Measurements from ENCODE around the gene WNT7B.

Gene WNT7B

DNA sequence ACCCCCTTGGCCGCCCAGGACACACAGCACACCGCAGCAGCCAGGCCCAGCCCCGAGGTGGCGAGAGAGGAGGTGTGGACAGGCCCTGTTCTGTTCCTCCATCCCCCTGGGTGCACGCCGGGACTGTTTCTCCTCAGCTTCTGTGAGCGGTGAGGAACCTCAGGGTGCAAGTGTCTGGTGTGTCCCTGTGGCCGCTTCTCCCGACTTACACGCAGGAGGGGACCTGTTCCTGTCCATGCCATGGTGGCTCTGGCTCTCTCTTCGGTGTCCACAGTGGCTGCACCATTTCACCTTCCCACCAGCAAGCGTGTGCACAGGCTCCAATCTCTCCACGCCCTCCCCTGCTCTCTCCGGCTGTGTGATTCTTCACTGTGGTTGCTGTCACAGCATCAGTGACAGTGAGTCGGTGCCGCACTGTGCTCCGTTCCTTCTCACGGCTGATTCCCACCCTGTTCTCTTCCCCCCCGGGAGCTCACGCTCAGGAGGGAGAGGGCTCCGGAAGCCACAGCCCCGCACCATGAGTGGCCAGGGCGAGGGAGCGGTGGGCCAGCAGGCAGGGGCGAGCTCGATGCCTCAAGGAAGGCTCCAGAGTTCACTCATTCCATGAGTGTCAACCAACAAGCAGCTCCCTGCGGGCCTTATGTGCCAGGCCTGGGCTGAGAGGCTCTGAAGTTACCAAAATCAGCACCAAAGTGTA, 18.6 kb upstream of the WNT7B start:
- DNase-seq (ENCODE audit: low read depth): no peak

DNA sequence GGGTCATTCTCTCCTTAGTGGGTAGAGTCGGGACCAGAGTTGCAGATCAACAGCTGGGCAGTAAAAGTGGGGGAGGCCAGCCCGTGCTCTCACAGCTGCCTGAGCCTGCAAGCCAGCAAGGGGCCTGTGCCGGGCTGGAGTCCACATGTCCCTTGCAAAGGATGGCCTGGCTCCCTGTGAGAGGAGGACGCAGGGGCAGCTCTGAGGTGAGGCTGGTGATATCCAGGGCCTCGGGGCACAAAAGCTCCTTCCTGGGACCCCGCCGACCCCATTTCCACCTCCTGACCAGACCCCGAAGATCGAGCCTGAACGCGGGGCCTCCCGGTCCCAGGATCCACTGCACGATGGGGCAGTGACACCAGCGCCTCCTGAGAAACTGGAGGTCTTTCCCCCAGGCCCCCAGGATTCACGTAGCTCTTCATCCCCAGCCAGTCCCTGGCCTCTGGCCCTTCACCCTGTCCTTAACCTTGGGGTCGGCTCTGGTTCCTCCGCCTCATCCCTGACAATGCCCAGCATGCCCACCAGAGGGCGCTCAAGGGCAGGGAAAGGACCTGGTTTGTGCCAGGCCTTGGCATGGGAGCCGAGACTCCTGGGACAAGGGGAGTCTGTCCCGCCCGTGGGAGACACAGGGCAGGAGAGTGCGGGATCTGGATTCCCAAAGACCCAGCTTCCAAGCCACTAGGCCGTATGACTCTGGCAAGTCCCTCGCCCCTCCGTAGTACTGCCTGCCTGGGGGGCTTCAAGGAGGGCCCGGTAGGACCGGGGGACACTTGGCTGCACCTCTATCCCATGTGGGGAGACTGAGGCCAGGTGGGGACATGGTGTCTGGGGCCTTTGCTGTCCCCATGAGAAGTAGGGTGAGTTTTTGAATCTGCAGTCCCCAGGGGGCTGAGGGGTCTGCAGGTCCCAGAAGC, 17.8 kb upstream of the WNT7B start:
- DNase-seq (ENCODE audit: low read depth): peak; percentile 68

DNA sequence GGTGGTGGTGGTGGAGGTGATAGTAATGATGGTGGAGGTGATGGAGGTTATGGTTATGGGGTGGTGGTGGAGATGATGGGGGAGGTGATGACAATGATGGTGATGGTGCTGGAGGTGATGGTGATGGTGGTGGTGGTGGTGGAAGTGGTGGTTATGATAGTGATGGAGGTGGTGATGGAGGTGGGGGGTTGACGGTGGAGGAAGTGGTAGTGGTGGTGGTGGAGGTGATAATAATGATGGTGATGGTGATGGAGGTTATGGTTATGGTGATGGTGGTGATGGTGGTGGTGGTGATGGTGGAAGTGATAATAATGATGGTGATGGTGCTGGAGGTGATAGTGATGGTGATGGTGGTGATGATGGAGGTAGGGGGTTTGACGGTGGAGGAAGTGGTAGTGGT, 16.9 kb upstream of the WNT7B start:
- DNase-seq (ENCODE audit: low read depth): no peak

DNA sequence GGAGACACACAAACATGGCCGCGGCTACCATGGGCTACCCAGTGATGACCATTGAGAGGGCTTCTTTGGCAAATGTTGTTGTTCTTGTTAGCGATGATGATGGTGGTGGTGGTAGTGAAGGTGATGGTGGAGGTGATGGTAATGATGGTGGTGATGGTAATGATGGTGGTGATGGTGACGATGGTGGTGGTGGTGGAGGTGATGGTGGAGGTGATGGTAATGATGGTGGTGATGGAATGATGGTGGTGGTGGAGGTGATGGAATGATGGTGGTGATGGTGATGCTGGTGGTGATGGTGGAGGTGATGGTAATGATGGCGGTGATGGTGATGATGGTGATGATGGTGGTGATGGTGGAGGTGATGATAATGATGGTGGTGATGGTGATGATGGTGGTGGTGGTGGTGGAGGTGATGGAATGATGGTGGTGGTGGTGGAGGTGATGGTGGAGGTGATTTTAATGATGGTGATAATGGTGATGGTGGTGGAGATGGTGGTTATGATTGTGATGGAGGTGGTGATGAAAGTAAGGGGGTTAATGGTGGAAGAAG, 16.3 kb upstream of the WNT7B start:
- DNase-seq (ENCODE audit: low read depth): no peak

DNA sequence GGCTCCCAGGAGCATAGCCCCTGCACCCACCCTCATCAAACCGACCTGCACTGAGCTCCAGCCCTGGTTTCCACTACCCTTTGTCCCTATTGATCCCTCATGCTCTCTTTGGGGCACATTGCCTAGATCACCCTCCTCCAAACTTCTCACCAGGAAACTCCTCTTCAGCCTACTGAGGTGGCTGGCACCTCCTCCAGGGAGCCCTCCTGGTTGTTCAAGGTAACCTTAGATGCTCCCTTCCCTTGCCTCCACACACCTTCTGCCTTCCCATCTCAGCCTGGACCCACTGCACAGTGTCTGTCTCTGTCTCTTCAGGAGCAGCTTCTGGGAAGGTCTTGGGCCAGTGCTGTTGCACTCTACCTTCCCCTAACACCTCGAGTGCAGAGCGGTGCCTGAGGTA, 15.8 kb upstream of the WNT7B start:
- no peak for DNase-seq (ENCODE audit: low read depth)

DNA sequence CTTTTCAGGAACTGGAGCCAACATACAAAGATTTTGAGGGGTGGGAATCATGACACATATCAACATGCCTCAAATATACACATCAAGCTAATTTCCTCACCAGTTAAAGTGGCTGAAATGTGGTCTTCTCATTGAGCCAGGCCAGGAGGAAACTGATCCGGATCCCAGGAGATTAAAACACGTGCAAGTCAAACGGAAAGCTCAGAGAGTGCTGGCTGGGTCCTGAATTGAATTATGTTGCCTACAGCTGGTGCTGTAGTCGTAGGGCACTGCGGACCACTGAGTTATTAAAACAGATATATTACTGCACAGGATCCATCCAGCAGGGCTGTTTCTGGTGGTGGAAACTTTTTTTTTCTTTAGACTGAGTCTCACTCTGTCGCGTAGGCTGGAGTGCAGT, 14.1 kb upstream of the WNT7B start:
- no peak for DNase-seq (ENCODE audit: low read depth)

DNA sequence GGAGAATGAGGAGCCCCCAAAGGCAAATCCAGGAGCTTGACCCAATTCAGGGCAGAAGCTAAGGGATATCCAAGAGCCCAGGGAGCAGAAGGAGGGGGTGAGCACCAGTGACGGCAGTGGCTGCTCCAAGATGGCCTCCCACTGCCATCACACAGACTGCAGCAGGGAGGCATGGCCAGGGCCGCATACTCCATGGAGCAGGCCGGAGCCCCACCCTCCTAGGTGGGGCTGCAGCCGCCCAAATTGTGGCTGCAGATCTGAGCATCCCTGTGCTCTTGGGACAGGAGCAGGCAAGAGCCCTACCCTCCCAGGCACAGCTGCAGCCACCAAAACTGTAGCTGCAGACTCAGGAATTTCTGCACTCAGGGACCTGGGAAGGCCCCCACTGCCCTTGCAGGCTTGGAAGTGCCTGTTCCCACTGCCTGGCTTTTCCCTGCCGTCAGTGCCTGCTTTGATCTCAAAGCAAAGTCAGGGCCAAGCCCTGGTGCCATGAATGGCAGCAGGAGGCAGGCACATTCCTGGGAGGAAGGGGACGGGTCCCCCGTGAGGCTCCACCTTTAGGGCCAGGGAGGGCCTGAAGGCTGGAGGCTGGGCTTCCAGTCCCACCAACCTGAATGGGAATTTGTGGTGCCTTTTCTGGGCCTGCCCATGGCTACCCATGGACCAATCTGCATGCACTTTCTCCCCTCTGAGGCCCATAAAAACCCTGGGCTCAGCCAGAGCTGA, 10.3 kb upstream of the WNT7B start:
- DNase-seq (ENCODE audit: low read depth): no peak

DNA sequence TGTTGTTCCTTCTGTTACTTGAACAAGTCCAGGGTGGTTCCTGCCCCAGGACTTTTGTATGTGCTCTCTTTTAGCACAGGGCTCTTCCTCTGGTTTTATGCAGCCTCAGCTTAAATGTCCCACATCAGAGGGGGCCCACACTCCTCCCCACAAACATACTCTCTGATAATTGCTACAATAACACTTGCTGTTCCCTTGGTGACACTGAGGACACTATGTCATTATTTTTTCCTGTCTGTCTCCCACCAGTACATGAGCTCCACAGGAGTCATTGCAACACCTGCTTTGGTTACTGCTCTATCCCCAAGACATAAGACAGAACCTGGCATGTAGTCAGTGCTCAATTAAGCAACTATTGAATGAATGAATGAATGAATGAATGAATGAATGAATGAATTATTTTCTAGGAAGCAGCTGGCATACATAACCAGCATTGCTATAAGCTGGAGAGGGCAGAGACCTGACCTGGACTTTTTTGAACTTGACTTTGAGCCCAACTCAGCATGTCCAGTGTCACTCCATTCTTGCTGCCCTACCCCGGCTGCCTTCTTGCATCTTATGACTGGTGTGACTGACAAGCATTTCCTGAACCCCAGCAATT, 7.5 kb upstream of the WNT7B start:
- DNase-seq (ENCODE audit: low read depth): no peak

DNA sequence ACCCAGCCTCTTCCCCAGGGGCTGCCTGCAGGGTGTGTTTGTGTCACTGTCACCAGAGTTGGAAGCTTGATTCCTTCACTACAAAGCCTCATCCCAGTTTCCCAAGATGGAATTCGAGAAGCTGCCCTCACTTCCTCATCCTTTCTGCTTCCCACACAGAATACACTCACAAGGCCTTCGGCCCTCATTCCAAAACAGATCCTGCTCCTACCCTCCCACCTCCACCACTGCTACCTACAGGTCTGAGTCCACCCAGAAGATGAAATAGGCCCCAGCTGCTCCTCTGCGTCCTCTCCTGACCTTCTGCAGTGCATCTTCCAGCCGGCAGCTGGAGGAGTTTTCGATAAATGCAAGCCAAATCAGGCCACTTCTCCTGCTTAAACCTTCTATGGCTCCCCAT, 6.8 kb upstream of the WNT7B start:
- DNase-seq (ENCODE audit: low read depth): no peak

DNA sequence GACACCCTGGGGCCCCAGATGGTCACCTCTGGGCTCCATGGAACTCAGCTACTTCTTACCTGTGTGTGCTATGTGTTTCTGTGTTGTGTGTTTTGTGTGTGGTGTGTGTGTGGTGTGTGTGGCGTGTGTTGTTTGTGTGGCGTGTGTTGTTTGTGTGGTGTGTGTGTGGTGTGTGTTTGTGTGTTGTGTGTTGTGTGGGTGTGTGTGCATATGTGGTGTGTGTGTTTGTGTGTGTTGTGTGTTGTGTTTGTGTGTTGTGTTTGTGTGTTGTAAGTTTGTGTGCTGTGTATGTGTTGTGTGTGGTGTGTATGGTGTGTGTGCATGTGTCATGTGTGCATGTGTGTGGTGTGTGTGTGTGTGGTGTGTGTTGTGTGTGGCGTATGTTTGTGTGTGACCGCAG, 3.8 kb upstream of the WNT7B start:
- no peak for DNase-seq (ENCODE audit: low read depth)

DNA sequence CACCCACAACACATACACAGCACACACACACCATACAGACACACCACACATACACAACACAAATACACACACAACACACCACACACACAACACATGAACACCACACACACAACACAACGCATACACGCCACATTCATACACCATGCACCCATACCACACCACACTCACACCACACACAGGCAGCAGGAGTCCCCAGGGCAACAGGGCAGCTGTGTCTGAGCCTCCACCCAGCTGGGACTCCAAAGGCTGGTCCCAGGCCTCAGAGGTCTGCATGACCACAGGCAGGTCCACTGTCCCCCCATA, 3.3 kb upstream of the WNT7B start:
- no peak for DNase-seq (ENCODE audit: low read depth)

DNA sequence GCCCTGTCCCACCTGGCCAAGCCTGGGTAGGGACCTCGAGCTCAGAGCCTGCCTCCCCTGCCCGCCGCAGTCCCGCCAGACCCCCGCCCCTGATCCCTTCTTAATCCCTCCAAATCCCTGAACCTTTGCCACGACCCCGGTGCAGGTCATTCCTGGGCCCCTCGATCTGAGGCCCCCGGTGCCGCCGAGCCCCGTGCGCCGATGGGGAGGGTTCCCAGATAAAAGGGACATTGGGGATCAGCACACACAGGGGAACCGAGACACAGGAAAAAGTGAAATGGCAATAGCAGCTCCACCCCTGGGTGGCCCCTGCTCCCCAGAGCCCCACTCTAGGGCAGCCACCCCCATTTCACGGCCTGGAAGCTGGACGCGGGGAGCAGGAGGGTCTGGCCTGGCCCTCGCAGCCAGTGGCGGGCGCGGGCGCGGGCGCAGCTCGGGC, 1.3 kb upstream of the WNT7B start:
- no peak for DNase-seq (ENCODE audit: low read depth)

DNA sequence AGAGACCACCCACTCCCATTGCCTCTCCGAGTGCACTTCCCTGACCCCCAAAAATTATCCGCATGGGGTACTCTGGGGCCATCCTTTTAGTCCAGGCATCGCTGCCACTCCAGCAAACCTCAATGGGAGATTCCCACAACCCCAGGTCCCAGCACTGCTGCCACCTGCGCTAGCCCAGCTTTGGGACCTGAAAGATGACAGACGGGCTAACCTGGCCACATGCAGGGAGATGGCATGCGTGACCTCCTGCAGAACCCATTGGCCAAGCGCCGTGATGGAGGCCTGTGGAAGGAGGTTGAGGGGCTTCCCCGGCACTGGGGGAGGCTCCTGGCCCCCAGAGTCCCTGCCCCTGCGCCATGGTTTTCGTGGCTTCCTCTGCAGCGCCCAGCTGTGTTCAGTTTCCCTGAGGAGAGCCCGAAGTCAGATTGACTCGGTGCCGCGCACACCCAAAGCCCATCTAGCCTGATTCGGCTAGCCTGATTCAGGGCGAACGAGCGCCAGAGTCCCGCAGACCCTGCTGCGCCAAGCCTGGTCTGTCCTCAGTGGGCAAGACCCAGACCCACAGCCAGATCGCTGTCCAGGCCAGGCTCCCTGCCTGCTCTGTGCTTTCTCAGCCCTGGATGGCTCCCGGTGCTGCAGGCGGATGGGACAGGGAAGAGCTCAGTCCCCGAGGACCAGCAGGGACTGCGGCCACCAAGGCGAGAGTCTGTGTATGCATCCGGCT, 751 bp upstream of the WNT7B start:
- no peak for DNase-seq (ENCODE audit: low read depth)

DNA sequence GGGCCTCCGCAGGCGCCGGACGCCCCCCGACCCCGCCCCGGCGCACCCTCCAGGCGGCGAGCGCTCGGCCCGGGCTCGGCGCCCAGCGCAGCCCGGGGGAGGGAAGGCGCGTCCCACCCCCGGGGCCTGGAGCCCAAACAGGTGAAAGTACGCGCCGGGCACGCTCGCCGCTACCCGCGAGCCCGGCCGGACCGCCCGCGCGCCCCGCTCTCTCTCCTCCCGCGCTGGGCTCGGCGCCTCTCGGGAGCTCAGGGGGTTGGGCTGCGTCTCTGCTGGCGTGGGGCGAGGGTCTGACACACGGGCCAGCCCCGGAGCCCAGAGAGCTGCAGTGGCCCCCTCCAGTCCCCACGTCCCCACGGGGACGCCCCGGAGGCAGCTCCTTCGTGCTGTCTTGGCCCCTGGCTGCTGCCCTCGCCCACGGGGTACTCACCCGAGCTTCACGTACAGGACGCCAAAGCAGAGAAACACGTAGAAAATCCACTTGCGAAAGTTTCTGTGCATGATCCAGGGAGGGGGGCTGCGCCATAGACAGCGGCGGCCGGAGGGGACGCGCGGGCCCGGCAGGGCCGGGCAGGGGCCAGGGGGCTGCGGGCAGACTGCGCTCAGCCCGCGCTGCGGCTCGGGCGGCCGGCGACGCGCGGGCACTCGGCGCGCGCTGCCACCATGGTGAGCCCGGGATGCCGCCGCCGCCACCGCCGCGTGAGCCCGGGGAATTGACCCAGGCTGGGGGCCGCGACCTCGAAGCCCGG, 534 bp downstream of the WNT7B start:
- DNase-seq (ENCODE audit: low read depth): no peak

DNA sequence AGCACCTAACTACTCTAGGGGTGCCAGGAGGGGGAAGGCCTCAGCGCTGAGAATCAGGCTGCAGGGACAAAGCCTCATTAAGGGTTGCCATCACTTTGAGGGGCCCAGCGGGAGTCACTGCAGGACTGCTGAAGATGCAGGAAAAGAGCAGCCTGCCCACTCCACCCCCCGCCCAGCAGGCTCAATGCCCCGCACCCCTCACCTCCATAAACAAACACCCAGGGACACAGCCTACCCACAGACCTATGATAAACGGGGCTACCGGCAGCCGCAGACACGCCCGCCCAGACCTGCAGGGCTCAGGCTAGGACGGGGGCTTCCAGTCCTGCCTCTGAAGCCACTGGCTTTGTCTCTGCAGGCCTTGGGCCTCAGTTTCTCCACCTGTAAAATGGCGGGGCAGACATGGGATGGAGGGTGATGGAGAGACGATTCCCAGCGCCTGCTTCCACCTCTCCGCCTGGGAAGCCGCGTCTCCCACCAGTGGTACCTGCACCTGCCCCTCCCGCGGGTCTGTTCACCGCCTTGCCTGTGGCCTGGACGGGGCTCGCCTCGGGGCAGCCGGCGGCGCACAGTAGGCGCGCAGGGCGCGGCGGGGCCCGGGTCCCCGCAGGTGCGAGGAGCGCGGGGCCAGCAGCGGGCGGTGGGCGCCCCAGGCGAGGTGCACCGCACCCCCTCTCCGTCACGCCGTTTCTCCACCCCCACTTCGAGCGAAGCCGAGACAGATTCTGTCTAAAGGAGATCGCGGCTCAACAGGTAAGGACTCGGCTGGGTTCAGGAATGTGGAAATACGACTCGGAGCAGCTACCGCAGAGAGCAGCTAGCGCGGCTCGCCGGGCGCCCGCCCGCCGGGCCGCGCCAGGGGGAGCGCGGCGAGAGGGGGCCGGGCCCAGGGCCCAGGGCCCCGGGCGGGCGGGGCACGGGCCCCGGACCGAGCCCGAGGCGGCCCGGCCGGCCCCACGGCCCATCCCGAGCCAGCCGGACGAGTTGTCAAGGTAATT, 1.5 kb downstream of the WNT7B start:
- DNase-seq (ENCODE audit: low read depth): no peak

DNA sequence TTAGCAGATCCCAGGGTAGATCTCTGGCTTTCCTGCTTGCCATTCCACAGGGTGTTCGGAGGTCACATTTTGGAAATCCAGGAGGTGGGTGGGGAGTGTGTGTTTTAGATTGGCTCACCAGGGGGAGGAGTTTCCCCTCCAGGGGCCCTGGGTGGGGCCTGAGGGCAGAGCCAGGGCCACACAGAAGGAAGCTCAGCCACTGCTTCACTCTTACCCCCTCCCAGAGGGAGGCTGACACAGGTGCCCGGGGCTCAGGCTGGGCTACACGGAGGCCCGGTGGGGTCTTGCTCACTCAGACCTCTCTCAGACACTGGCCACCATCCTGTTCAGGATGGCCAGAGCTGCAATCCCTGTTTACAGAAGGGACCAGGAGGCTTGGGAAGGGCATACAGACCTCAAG, 2.5 kb downstream of the WNT7B start:
- DNase-seq (ENCODE audit: low read depth): no peak

DNA sequence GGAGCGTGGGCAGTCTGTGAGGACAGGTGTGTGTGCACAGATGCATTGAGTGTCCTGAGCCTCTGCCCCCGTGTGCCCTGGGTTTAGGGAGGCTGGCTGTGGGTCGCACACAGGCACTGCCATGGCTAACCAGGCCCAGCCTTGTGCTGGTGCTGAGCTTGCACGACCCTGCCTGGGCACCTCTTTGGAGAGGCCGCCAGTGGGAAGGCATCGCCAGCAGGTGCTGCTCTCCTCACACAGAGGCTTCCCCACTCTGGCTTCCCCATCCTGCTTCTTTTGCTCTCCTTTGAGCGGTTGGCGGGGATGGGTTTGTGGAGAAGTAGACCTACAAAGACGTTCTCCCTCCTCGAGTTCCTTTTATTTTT, 4.1 kb downstream of the WNT7B start:
- DNase-seq (ENCODE audit: low read depth): no peak

DNA sequence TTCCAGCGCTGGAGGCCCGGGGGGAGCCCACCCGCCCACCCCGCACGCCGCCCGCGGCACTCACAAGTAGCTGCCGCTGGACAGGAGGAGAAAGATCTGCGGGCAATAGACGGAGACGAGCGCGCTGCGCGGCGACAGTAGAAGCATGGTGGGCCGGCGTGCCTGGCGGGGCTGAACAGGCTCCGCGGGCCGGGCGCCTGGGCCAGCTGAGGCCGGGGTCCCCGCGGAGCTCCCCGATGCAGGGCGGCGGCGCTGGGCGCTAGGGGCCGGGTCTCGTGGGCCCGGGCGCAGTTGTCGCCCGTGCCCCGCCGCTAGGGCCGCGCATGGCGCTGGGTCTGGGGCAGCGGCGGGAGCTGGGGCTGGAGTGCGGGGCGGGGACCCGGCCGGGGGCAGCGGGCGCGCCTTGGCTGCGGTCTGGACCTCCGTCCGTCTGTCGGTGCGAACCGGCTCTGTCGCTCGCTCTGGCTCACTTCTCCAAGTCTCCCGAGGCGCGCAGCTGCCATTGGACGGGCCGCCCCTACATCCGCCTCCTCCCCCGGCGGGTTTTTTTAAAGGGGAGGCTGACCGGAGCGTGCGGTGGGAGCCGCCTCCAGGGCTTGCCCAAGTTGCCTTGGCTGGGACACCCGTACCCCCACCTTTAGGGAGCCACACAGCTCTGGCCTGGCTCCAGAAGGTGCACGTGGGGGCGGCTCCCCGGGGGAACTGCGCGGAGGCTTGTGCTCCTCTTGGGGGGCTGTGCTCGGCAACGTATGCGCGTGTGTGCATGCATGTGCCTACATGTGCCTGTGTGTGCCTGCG, 4.7 kb downstream of the WNT7B start:
- no peak for DNase-seq (ENCODE audit: low read depth)
